Mononuclear cell (primary cell): ENCODE measurements around the gene RIMS1. TPM values are rescaled to one million over a fixed set of nuclear protein-coding genes. Genes with fewer than 3 reads are reported as not detected.

Experiments used
- H3K27me3 ChIP-seq: 2 replicates; pipeline ENCODE4 v1.6.0; 2011; ENCODE audit warnings: low read length, control low read depth; ENCODE audit not compliant: insufficient read depth
- H3K4me1 ChIP-seq: 2 replicates; pipeline ENCODE4 v1.5.1; 2011; ENCODE audit warnings: mild to moderate bottlenecking, low read length, control low read depth; ENCODE audit not compliant: insufficient read depth
- H3K4me3 ChIP-seq: 2 replicates; pipeline ENCODE4 v1.5.1; 2011; ENCODE audit warnings: mild to moderate bottlenecking, low read length, moderate library complexity
- H3K9me3 ChIP-seq: 2 replicates; pipeline ENCODE4 v1.5.1; 2011; ENCODE audit warnings: low read depth, mild to moderate bottlenecking, control low read depth, low read length
- total RNA-seq: library from RNA; depleted of rRNA; stranded (reverse); fragments of >200 nt; gene quantifications from one replicate; pipeline ENCODE4 v1.2.3, GENCODE V29; 2012

Gene RIMS1
- total RNA-seq, 1 donor: under 0.01 TPM

- Histone ChIP-seq H3K27me3 (no peaks in the 10 kb centered on the region), H3K4me3 (no peak overlapping the region), H3K9me3 (no peaks in the 10 kb centered on the region), H3K4me1 (no peaks in the 10 kb centered on the region)
These were observed 145.7 kb downstream of the RIMS1 start for GRCh38 chr6:72032086-72032485.

- H3K27me3 ChIP-seq: no peaks in the 10 kb centered on the region
- no peaks in the 10 kb centered on the region for H3K4me1 ChIP-seq
- H3K9me3 ChIP-seq: no peaks in the 10 kb centered on the region
- H3K4me3 ChIP-seq: no peak overlapping the region
These were observed 149.1 kb downstream of the RIMS1 start for GRCh38 chr6:72035486-72035885.

- H3K27me3 ChIP-seq: no peaks in the 10 kb centered on the region
- no peaks in the 10 kb centered on the region for H3K9me3 ChIP-seq
- no peak overlapping the region for H3K4me3 ChIP-seq
- no peaks in the 10 kb centered on the region for H3K4me1 ChIP-seq
These were observed 149.6 kb downstream of the RIMS1 start for GRCh38 chr6:72035966-72036365.

- H3K4me1 ChIP-seq: no peaks in the 10 kb centered on the region
- H3K9me3 ChIP-seq: no peaks in the 10 kb centered on the region
- no peak overlapping the region for H3K4me3 ChIP-seq
- no peaks in the 10 kb centered on the region for H3K27me3 ChIP-seq
These were observed 150.7 kb downstream of the RIMS1 start for GRCh38 chr6:72037006-72037405.

- no peaks in the 10 kb centered on the region for H3K4me1 ChIP-seq
- no peak overlapping the region for H3K4me3 ChIP-seq
- no peaks in the 10 kb centered on the region for H3K9me3 ChIP-seq
- H3K27me3 ChIP-seq: no peaks in the 10 kb centered on the region
These were observed 153.8 kb downstream of the RIMS1 start for GRCh38 chr6:72040111-72040510.

- Histone ChIP-seq H3K4me3 (no peak overlapping the region), H3K9me3 (no peaks in the 10 kb centered on the region), H3K4me1 (no peaks in the 10 kb centered on the region), H3K27me3 (no peaks in the 10 kb centered on the region)
These were observed 155.7 kb downstream of the RIMS1 start for GRCh38 chr6:72042088-72042487.

- Histone ChIP-seq H3K27me3 (no peaks in the 10 kb centered on the region), H3K4me3 (no peak overlapping the region), H3K9me3 (no peaks in the 10 kb centered on the region), H3K4me1 (no peaks in the 10 kb centered on the region)
These were observed 161.7 kb downstream of the RIMS1 start for GRCh38 chr6:72048080-72048479.

- Histone ChIP-seq H3K4me1 (no peaks in the 10 kb centered on the region), H3K27me3 (no peaks in the 10 kb centered on the region), H3K4me3 (no peak overlapping the region), H3K9me3 (no peaks in the 10 kb centered on the region)
These were observed 163.0 kb downstream of the RIMS1 start for GRCh38 chr6:72049376-72049775.

GRCh38 chr6:72061286-72061685, 174.9 kb downstream of the RIMS1 start:
- no peaks in the 10 kb centered on the region for H3K4me1 ChIP-seq
- H3K9me3 ChIP-seq: no peaks in the 10 kb centered on the region
- H3K27me3 ChIP-seq: no peaks in the 10 kb centered on the region
- H3K4me3 ChIP-seq: no peak overlapping the region

GRCh38 chr6:72064399-72064975, 178.1 kb downstream of the RIMS1 start:
- no peaks in the 10 kb centered on the region for H3K9me3 ChIP-seq
- no peaks in the 10 kb centered on the region for H3K4me1 ChIP-seq
- H3K27me3 ChIP-seq: no peaks in the 10 kb centered on the region
- no peak overlapping the region for H3K4me3 ChIP-seq

- Histone ChIP-seq H3K4me1 (no peaks in the 10 kb centered on the region), H3K9me3 (no peaks in the 10 kb centered on the region), H3K4me3 (no peak overlapping the region), H3K27me3 (no peaks in the 10 kb centered on the region)
These were observed 191.7 kb downstream of the RIMS1 start for GRCh38 chr6:72078096-72078495.

- Histone ChIP-seq H3K4me3 (no peak overlapping the region), H3K9me3 (no peaks in the 10 kb centered on the region)
These were observed 194.1 kb downstream of the RIMS1 start for GRCh38 chr6:72080260-72080941.

GRCh38 chr6:72081871-72082270, 195.5 kb downstream of the RIMS1 start:
- H3K9me3 ChIP-seq: no peaks in the 10 kb centered on the region
- no peaks in the 10 kb centered on the region for H3K4me1 ChIP-seq
- H3K4me3 ChIP-seq: no peak overlapping the region
- no peaks in the 10 kb centered on the region for H3K27me3 ChIP-seq

More at GRCh38 chr6:72080260-72080941, 194.1 kb downstream of the RIMS1 start:
- H3K27me3 ChIP-seq: no peaks in the 10 kb centered on the region
- no peaks in the 10 kb centered on the region for H3K4me1 ChIP-seq

GRCh38 chr6:72083976-72084375, 197.6 kb downstream of the RIMS1 start:
- no peaks in the 10 kb centered on the region for H3K27me3 ChIP-seq

GRCh38 chr6:72084992-72085569, 198.7 kb downstream of the RIMS1 start:
- no peak overlapping the region for H3K4me3 ChIP-seq
- H3K27me3 ChIP-seq: no peaks in the 10 kb centered on the region
- no peaks in the 10 kb centered on the region for H3K4me1 ChIP-seq
- H3K9me3 ChIP-seq: no peaks in the 10 kb centered on the region

More at GRCh38 chr6:72083976-72084375, 197.6 kb downstream of the RIMS1 start:
- no peaks in the 10 kb centered on the region for H3K4me1 ChIP-seq
- no peak overlapping the region for H3K4me3 ChIP-seq
- no peaks in the 10 kb centered on the region for H3K9me3 ChIP-seq

GRCh38 chr6:72094506-72094905, 208.2 kb downstream of the RIMS1 start:
- no peaks in the 10 kb centered on the region for H3K9me3 ChIP-seq
- H3K27me3 ChIP-seq: no peaks in the 10 kb centered on the region
- H3K4me1 ChIP-seq: no peaks in the 10 kb centered on the region
- no peak overlapping the region for H3K4me3 ChIP-seq
